Right renal pelvis (tissue), 4 donors: ENCODE results near the gene ENTPD2. TPM values are rescaled to one million over a fixed set of nuclear protein-coding genes. Genes with fewer than 3 reads are reported as not detected.

Experiments
- DNase-seq, 4 donors: peaks; one replicate each; pipeline ENCODE4 v3.0.0-alpha.2; 2013; ENCODE audit warnings: low read depth in 4 of 4, low spot score in 3 of 4, missing footprints in 1 of 4
- polyA plus RNA-seq, 4 donors: library from polyadenylated mRNA; unstranded; fragments of 120-200 nt; gene quantifications; one replicate each; pipeline ENCODE4 v1.2.1, GENCODE V29; 2013; ENCODE audit not compliant: insufficient read length in 4 of 4

ENTPD2 gene
- polyA plus RNA-seq, 4 donors, result 3.4 to 7.4 (median 4.2) TPM

GRCh38 chr9:137019891-137020683 is 33.8 kb downstream of the ENTPD2 start:
- no peak for DNase-seq

- DNase-seq, result no peak
Measured at GRCh38 chr9:137018761-137019559, 34.9 kb downstream of the ENTPD2 start.

- no peak for DNase-seq
Measured at GRCh38 chr9:137017791-137018497, 35.9 kb downstream of the ENTPD2 start.

- no peak for DNase-seq
Measured at GRCh38 chr9:137017071-137017470, 36.8 kb downstream of the ENTPD2 start.

- DNase-seq, result no peak
Measured at GRCh38 chr9:137016436-137016835, 37.4 kb downstream of the ENTPD2 start.

- no peak for DNase-seq
Measured at GRCh38 chr9:137015976-137016375, 37.9 kb downstream of the ENTPD2 start.

GRCh38 chr9:137015540-137015930 is 38.3 kb downstream of the ENTPD2 start:
- no peak for DNase-seq

GRCh38 chr9:137014776-137015539 is 38.9 kb downstream of the ENTPD2 start:
- DNase-seq, result no peak

GRCh38 chr9:137014166-137014565 is 39.7 kb downstream of the ENTPD2 start:
- no peak for DNase-seq

- DNase-seq, result no peak
Measured at GRCh38 chr9:137013571-137013940, 40.3 kb downstream of the ENTPD2 start.

GRCh38 chr9:137012694-137013570 is 40.9 kb downstream of the ENTPD2 start:
- DNase-seq, result no peak

GRCh38 chr9:137011907-137012675 is 41.8 kb downstream of the ENTPD2 start:
- no peak for DNase-seq

- no peak for DNase-seq
Measured at GRCh38 chr9:137011156-137011555, 42.7 kb downstream of the ENTPD2 start.

- no peak for DNase-seq
Measured at GRCh38 chr9:137009938-137010732, 43.7 kb downstream of the ENTPD2 start.

GRCh38 chr9:137009217-137009616 is 44.6 kb downstream of the ENTPD2 start:
- DNase-seq, result no peak

- DNase-seq, result no peak
Measured at GRCh38 chr9:137008312-137008711, 45.5 kb downstream of the ENTPD2 start.

- DNase-seq, result no peak
Measured at GRCh38 chr9:137007816-137008270, 46.0 kb downstream of the ENTPD2 start.
